ENCODE results near the gene SCAMP3.

The SCAMP3 gene

GRCh38 chr1:155285063-155285462 is 22.9 kb upstream of the SCAMP3 start:
- no peak for DNase-seq

- DNase-seq = no peak
These were observed 22.3 kb upstream of the SCAMP3 start for GRCh38 chr1:155284476-155284875.

- no peak for DNase-seq
These were observed 20.4 kb upstream of the SCAMP3 start for GRCh38 chr1:155282488-155283091.

- DNase-seq = no peak
These were observed 17.1 kb upstream of the SCAMP3 start for GRCh38 chr1:155279268-155279667.

- DNase-seq = no peak
These were observed 16.6 kb upstream of the SCAMP3 start for GRCh38 chr1:155278689-155279160.

- peak; percentile 13 for DNase-seq
These were observed 15.9 kb upstream of the SCAMP3 start for GRCh38 chr1:155277902-155278688.

- peak; percentile 97 for DNase-seq
These were observed 15.1 kb upstream of the SCAMP3 start, which contains the start of gene HCN3 for GRCh38 chr1:155277070-155277901. Gene HCN3, plus strand, starts transcription at chr1:155277463. Its CDS starts 128 bp downstream, at chr1:155277591.

- peak; percentile 97 for DNase-seq
These were observed 11.4 kb upstream of the SCAMP3 start, which contains the start of gene CLK2 for GRCh38 chr1:155273343-155274245. Gene CLK2, minus strand, starts transcription at chr1:155273504. Its CDS starts 2,527 bp downstream, at chr1:155270977.

- DNase-seq = no peak
These were observed 10.5 kb upstream of the SCAMP3 start for GRCh38 chr1:155272466-155273342.

GRCh38 chr1:155269381-155269780 is 7.2 kb upstream of the SCAMP3 start:
- DNase-seq = no peak

GRCh38 chr1:155268630-155269029 is 6.5 kb upstream of the SCAMP3 start:
- DNase-seq = no peak

- no peak for DNase-seq
These were observed 5.2 kb upstream of the SCAMP3 start for GRCh38 chr1:155267373-155267772.

GRCh38 chr1:155266553-155266952 is 4.4 kb upstream of the SCAMP3 start:
- no peak for DNase-seq

GRCh38 chr1:155263067-155263466 is 907 bp upstream of the SCAMP3 start:
- DNase-seq = no peak

- peak; percentile 24 for DNase-seq
These were observed 688 bp downstream of the SCAMP3 start for GRCh38 chr1:155261493-155261851.

- no peak for DNase-seq
These were observed 1.9 kb downstream of the SCAMP3 start for GRCh38 chr1:155260276-155260675.

- no peak for DNase-seq
These were observed 5.9 kb downstream of the SCAMP3 start for GRCh38 chr1:155256058-155256852.

GRCh38 chr1:155255243-155256007 is 6.7 kb downstream of the SCAMP3 start, which contains the start of gene ENTREP3:
Gene ENTREP3, minus strand, starts transcription at chr1:155255483. Its CDS starts 606 bp downstream, at chr1:155254877.
- DNase-seq = peak; percentile 80

- DNase-seq = no peak
These were observed 7.4 kb downstream of the SCAMP3 start for GRCh38 chr1:155254714-155255242.

Data from inflammatory macrophage treated with lipopolysaccharide for 4 hours (primary cell).